Measurements from ENCODE around the gene COL28A1. TPM values are rescaled to one million over a fixed set of nuclear protein-coding genes. Genes with fewer than 3 reads are reported as not detected.

The COL28A1 gene
- total and polyA plus RNA-seq, 4 donors, result 0.26 to 3.2 (median 1.1) TPM

DNA sequence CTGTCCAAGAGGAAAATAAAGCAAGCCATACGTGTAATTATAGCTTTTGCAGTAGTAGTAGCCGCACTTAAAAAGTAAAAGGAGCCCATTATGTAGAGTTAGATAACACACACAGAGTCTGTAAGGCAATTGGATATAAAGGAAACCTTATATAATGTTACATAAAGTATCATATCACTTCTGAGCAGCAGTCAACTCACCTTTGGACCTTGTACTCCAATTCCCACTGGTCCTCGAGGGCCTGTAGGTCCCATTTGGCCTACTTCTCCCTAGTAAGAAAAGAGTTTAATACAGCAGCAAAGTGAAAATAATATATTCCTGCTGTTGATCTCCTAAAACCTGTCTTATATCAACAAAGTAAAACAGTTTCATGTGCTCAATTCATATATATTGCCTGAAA is 83.6 kb downstream of the COL28A1 start:
- intact Hi-C loops (cut with DNase I), result no loop called here
- Histone ChIP-seq H3K9me3 (ENCODE audit: control insufficient read depth, low read length) (peaks cover 1% of the 10 kb centered on the region), H3K4me3 (ENCODE audit: low read length in 2 of 2) (no peak overlapping the region), H3K27me3 (ENCODE audit: control insufficient read depth in 1 of 2, insufficient read depth in 2 of 2, low read length in 1 of 2) (no peaks in the 10 kb centered on the region), H3K36me3 (ENCODE audit: control insufficient read depth in 1 of 2, insufficient read depth in 2 of 2, low read length in 1 of 2) (no peaks in the 10 kb centered on the region), H3K4me1 (ENCODE audit: control insufficient read depth in 1 of 2, insufficient read depth in 2 of 2, low read length in 2 of 2) (no peaks in the 10 kb centered on the region), H3K27ac (ENCODE audit: low read depth in 1 of 2, low read length in 2 of 2) (no peak overlapping the region)
- DNase-seq (no peak), ATAC-seq (ENCODE audit: low FRiP score) (no peak)
- 92 to 93% methylated on average over 3 of the region's 3 CpGs for WGBS, 2 donors

GRCh38 chr7:7449055-7449454 is 86.6 kb downstream of the COL28A1 start:
- WGBS, 2 donors, result 87 to 94% methylated on average over 1 of the region's 1 CpG
- intact Hi-C loops (cut with DNase I), result no loop called here
- H3K4me1 ChIP-seq (ENCODE audit: control insufficient read depth in 1 of 2, insufficient read depth in 2 of 2, low read length in 2 of 2), result no peaks in the 10 kb centered on the region
- H3K9me3 ChIP-seq (ENCODE audit: control insufficient read depth, low read length), result peaks cover 1% of the 10 kb centered on the region
- H3K4me3 ChIP-seq (ENCODE audit: low read length in 2 of 2), result no peak overlapping the region
- H3K27ac ChIP-seq (ENCODE audit: low read depth in 1 of 2, low read length in 2 of 2), result no peak overlapping the region
- H3K36me3 ChIP-seq (ENCODE audit: control insufficient read depth in 1 of 2, insufficient read depth in 2 of 2, low read length in 1 of 2), result no peaks in the 10 kb centered on the region
- ATAC-seq (ENCODE audit: low FRiP score) (no peak), DNase-seq (no peak)
- H3K27me3 ChIP-seq (ENCODE audit: control insufficient read depth in 1 of 2, insufficient read depth in 2 of 2, low read length in 1 of 2), result no peaks in the 10 kb centered on the region

DNA sequence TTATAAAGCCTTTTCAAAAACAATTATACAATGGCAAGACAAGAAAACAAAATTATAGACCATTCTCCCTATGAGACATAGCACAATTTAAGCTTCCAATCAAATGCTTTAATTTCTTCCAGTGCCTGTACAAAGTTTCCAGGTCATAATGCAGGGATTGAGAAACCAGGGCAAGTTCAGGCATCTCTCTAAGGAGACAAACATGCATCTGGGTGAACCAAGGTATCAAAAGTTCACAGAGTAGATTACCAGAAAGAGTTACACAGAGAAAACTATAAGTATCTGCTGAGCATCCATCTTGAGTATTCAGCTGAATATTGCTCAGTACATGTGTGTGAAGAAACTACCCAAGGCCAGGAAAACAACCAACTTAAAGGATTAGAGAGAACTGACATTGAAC is 89.1 kb downstream of the COL28A1 start:
- H3K27me3 ChIP-seq (ENCODE audit: control insufficient read depth in 1 of 2, insufficient read depth in 2 of 2, low read length in 1 of 2), result no peaks in the 10 kb centered on the region
- no peaks in the 10 kb centered on the region for H3K36me3 ChIP-seq (ENCODE audit: control insufficient read depth in 1 of 2, insufficient read depth in 2 of 2, low read length in 1 of 2)
- H3K4me1 ChIP-seq (ENCODE audit: control insufficient read depth in 1 of 2, insufficient read depth in 2 of 2, low read length in 2 of 2), result no peaks in the 10 kb centered on the region
- no peak for DNase-seq
- intact Hi-C loops (cut with DNase I), result no loop called here
- no peak for ATAC-seq (ENCODE audit: low FRiP score)
- no peak overlapping the region for H3K4me3 ChIP-seq (ENCODE audit: low read length in 2 of 2)
- peaks cover 1% of the 10 kb centered on the region for H3K9me3 ChIP-seq (ENCODE audit: control insufficient read depth, low read length)
- no peak overlapping the region for H3K27ac ChIP-seq (ENCODE audit: low read depth in 1 of 2, low read length in 2 of 2)

- 79% methylated on average over 3 of the region's 3 CpGs for WGBS, 2 donors
- Histone ChIP-seq H3K36me3 (ENCODE audit: control insufficient read depth in 1 of 2, insufficient read depth in 2 of 2, low read length in 1 of 2) (no peaks in the 10 kb centered on the region), H3K4me1 (ENCODE audit: control insufficient read depth in 1 of 2, insufficient read depth in 2 of 2, low read length in 2 of 2) (no peaks in the 10 kb centered on the region), H3K4me3 (ENCODE audit: low read length in 2 of 2) (no peak overlapping the region), H3K9me3 (ENCODE audit: control insufficient read depth, low read length) (peaks cover 1% of the 10 kb centered on the region), H3K27ac (ENCODE audit: low read depth in 1 of 2, low read length in 2 of 2) (no peak overlapping the region), H3K27me3 (ENCODE audit: control insufficient read depth in 1 of 2, insufficient read depth in 2 of 2, low read length in 1 of 2) (no peaks in the 10 kb centered on the region)
- ATAC-seq (ENCODE audit: low FRiP score), result no peak
- DNase-seq, result no peak
- intact Hi-C loops (cut with DNase I), result no loop called here
Measured at GRCh38 chr7:7443806-7444350, 91.8 kb downstream of the COL28A1 start.

GRCh38 chr7:7439564-7439963 is 96.1 kb downstream of the COL28A1 start:
- intact Hi-C loops (cut with DNase I), result no loop called here
- ATAC-seq (ENCODE audit: low FRiP score), result no peak

GRCh38 chr7:7438851-7439250 is 96.8 kb downstream of the COL28A1 start:
- intact Hi-C loops (cut with DNase I), result no loop called here

More at GRCh38 chr7:7439564-7439963, 96.1 kb downstream of the COL28A1 start:
- H3K4me3 ChIP-seq (ENCODE audit: low read length in 2 of 2), result no peak overlapping the region
- H3K36me3 ChIP-seq (ENCODE audit: control insufficient read depth in 1 of 2, insufficient read depth in 2 of 2, low read length in 1 of 2), result no peaks in the 10 kb centered on the region
- H3K27ac ChIP-seq (ENCODE audit: low read depth in 1 of 2, low read length in 2 of 2), result no peak overlapping the region
- no peaks in the 10 kb centered on the region for H3K27me3 ChIP-seq (ENCODE audit: control insufficient read depth in 1 of 2, insufficient read depth in 2 of 2, low read length in 1 of 2)
- H3K4me1 ChIP-seq (ENCODE audit: control insufficient read depth in 1 of 2, insufficient read depth in 2 of 2, low read length in 2 of 2), result no peaks in the 10 kb centered on the region
- no peaks in the 10 kb centered on the region for H3K9me3 ChIP-seq (ENCODE audit: control insufficient read depth, low read length)
- no peak for DNase-seq
- 96 to 100% methylated on average over 1 of the region's 1 CpG for WGBS, 2 donors

GRCh38 chr7:7435978-7436377 is 99.7 kb downstream of the COL28A1 start:
- Histone ChIP-seq H3K4me3 (ENCODE audit: low read length in 2 of 2) (no peak overlapping the region), H3K4me1 (ENCODE audit: control insufficient read depth in 1 of 2, insufficient read depth in 2 of 2, low read length in 2 of 2) (no peaks in the 10 kb centered on the region), H3K27me3 (ENCODE audit: control insufficient read depth in 1 of 2, insufficient read depth in 2 of 2, low read length in 1 of 2) (no peaks in the 10 kb centered on the region), H3K27ac (ENCODE audit: low read depth in 1 of 2, low read length in 2 of 2) (no peak overlapping the region), H3K9me3 (ENCODE audit: control insufficient read depth, low read length) (no peaks in the 10 kb centered on the region), H3K36me3 (ENCODE audit: control insufficient read depth in 1 of 2, insufficient read depth in 2 of 2, low read length in 1 of 2) (no peaks in the 10 kb centered on the region)
- ATAC-seq (ENCODE audit: low FRiP score) (no peak), DNase-seq (no peak)
- intact Hi-C loops (cut with DNase I), result no loop called here
- WGBS, 2 donors, result 88 to 93% methylated on average over 1 of the region's 1 CpG

More at GRCh38 chr7:7438851-7439250, 96.8 kb downstream of the COL28A1 start:
- DNase-seq (no peak), ATAC-seq (ENCODE audit: low FRiP score) (no peak)
- Histone ChIP-seq H3K4me1 (ENCODE audit: control insufficient read depth in 1 of 2, insufficient read depth in 2 of 2, low read length in 2 of 2) (no peaks in the 10 kb centered on the region), H3K36me3 (ENCODE audit: control insufficient read depth in 1 of 2, insufficient read depth in 2 of 2, low read length in 1 of 2) (no peaks in the 10 kb centered on the region), H3K27ac (ENCODE audit: low read depth in 1 of 2, low read length in 2 of 2) (no peak overlapping the region), H3K27me3 (ENCODE audit: control insufficient read depth in 1 of 2, insufficient read depth in 2 of 2, low read length in 1 of 2) (no peaks in the 10 kb centered on the region), H3K4me3 (ENCODE audit: low read length in 2 of 2) (no peak overlapping the region), H3K9me3 (ENCODE audit: control insufficient read depth, low read length) (no peaks in the 10 kb centered on the region)
- 53 to 57% methylated on average over 5 of the region's 5 CpGs for WGBS, 2 donors

DNA sequence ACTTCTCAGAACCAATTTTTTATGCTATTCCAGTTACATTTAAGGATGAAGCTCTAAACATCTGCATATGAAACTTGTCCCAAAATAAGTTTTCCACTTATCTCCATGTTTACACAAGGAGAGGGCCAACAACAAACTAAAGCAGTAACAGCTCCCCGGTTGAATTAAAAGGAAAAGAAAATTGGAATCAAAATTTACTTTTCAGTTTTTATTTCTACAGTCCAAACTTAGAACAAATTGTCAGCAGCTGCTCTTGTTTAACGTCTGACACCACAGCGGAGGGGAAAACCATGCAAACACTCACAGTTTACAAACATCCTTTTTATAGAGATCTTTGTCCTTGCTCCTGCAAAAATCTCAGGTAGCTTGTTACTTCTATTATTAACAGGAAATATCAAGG is 101.3 kb downstream of the COL28A1 start:
- no peaks in the 10 kb centered on the region for H3K27me3 ChIP-seq (ENCODE audit: control insufficient read depth in 1 of 2, insufficient read depth in 2 of 2, low read length in 1 of 2)
- H3K36me3 ChIP-seq (ENCODE audit: control insufficient read depth in 1 of 2, insufficient read depth in 2 of 2, low read length in 1 of 2), result no peaks in the 10 kb centered on the region
- no peak for ATAC-seq (ENCODE audit: low FRiP score)
- intact Hi-C loops (cut with DNase I), result no loop called here
- no peak overlapping the region for H3K4me3 ChIP-seq (ENCODE audit: low read length in 2 of 2)
- H3K4me1 ChIP-seq (ENCODE audit: control insufficient read depth in 1 of 2, insufficient read depth in 2 of 2, low read length in 2 of 2), result no peaks in the 10 kb centered on the region
- WGBS, 2 donors, result 39 to 42% methylated on average over 3 of the region's 3 CpGs
- no peaks in the 10 kb centered on the region for H3K9me3 ChIP-seq (ENCODE audit: control insufficient read depth, low read length)
- no peak overlapping the region for H3K27ac ChIP-seq (ENCODE audit: low read depth in 1 of 2, low read length in 2 of 2)
- no peak for DNase-seq

- H3K27me3 ChIP-seq (ENCODE audit: control insufficient read depth in 1 of 2, insufficient read depth in 2 of 2, low read length in 1 of 2), result no peaks in the 10 kb centered on the region
- no peaks in the 10 kb centered on the region for H3K9me3 ChIP-seq (ENCODE audit: control insufficient read depth, low read length)
- DNase-seq (no peak), ATAC-seq (ENCODE audit: low FRiP score) (no peak)
- intact Hi-C loops (cut with DNase I), result no loop called here
- no peak overlapping the region for H3K4me3 ChIP-seq (ENCODE audit: low read length in 2 of 2)
- no peak overlapping the region for H3K27ac ChIP-seq (ENCODE audit: low read depth in 1 of 2, low read length in 2 of 2)
- WGBS, 2 donors, result 43 to 63% methylated on average over 1 of the region's 1 CpG
- H3K4me1 ChIP-seq (ENCODE audit: control insufficient read depth in 1 of 2, insufficient read depth in 2 of 2, low read length in 2 of 2), result no peaks in the 10 kb centered on the region
- no peaks in the 10 kb centered on the region for H3K36me3 ChIP-seq (ENCODE audit: control insufficient read depth in 1 of 2, insufficient read depth in 2 of 2, low read length in 1 of 2)
Measured at GRCh38 chr7:7433811-7434210, 101.9 kb downstream of the COL28A1 start.
